CD14-positive monocyte (primary cell): Measurements from ENCODE around the gene FCHO1. TPM values are rescaled to one million over a fixed set of nuclear protein-coding genes. Genes with fewer than 3 reads are reported as not detected.

Experiments
- DNase-seq, 3 donors: peaks; one replicate each; pipeline ENCODE4 v3.0.0-alpha.2; 2011 to 2022
- H2AFZ ChIP-seq: 2 replicates; pipeline ENCODE4 v1.6.0; 2012; ENCODE audit warnings: mild to moderate bottlenecking, low read depth, low read length, inconsistent platforms; ENCODE audit not compliant: insufficient read depth, poor library complexity, severe bottlenecking
- H3K27ac ChIP-seq, 2 donors: 1 replicate in 1 of 2; 2 replicates in 1 of 2; pipeline ENCODE4 v1.5.1; 2012 to 2013; ENCODE audit warnings: low read length in 2 of 2, control low read depth in 1 of 2, inconsistent platforms in 1 of 2, low read depth in 1 of 2, mild to moderate bottlenecking in 1 of 2
- H3K27me3 ChIP-seq, 2 donors: one replicate each; pipeline versions ENCODE4 v1.6.0 to v1.6.1; 2011 to 2013; ENCODE audit warnings: low read length in 2 of 2; ENCODE audit not compliant: control insufficient read depth in 2 of 2, insufficient read depth in 2 of 2
- H3K36me3 ChIP-seq, 2 donors: replicated peaks in 1 of 2; 1 replicate in 1 of 2; 2 replicates in 1 of 2; pipeline versions ENCODE4 v1.5.1 to v1.6.1; 2012 to 2013; ENCODE audit warnings: low read length in 2 of 2, control low read depth in 1 of 2, inconsistent platforms in 1 of 2, mild to moderate bottlenecking in 1 of 2; ENCODE audit not compliant: insufficient read depth in 2 of 2, control insufficient read depth in 1 of 2
- H3K4me1 ChIP-seq, 2 donors: 1 replicate in 1 of 2; 2 replicates in 1 of 2; pipeline versions ENCODE4 v1.5.1 to v1.6.1; 2012 to 2013; ENCODE audit warnings: low read length in 2 of 2, control low read depth in 1 of 2, inconsistent platforms in 1 of 2, mild to moderate bottlenecking in 1 of 2, moderate library complexity in 1 of 2; ENCODE audit not compliant: insufficient read depth in 2 of 2, control insufficient read depth in 1 of 2
- H3K4me2 ChIP-seq: replicated peaks from 2 replicates; pipeline ENCODE3; 2012; ENCODE audit warnings: low read length, moderate library complexity, mild to moderate bottlenecking; ENCODE audit not compliant: poor library complexity, severe bottlenecking; ENCODE audit errors: extremely low read depth
- H3K4me3 ChIP-seq, 3 experiments: fragments of 200-600 bp in 1 of 3; sonication (generic) in 1 of 3; replicated peaks in 1 of 3; 1 replicate in 2 of 3; 2 replicates in 1 of 3; pipeline ENCODE4 v1.5.1; 2011 to 2013; ENCODE audit warnings: low read length in 3 of 3, mild to moderate bottlenecking in 3 of 3, control low read depth in 2 of 3, low read depth in 2 of 3, inconsistent platforms in 1 of 3, moderate library complexity in 1 of 3
- H3K79me2 ChIP-seq: 2 replicates; pipeline ENCODE4 v1.6.0; 2012; ENCODE audit warnings: mild to moderate bottlenecking, control low read depth, inconsistent platforms, low read length, moderate library complexity; ENCODE audit not compliant: insufficient read depth
- H3K9ac ChIP-seq: 2 replicates; pipeline ENCODE4 v1.6.0; 2017; ENCODE audit warnings: low read length, mild to moderate bottlenecking; ENCODE audit not compliant: insufficient read depth, poor library complexity, severe bottlenecking
- H3K9me3 ChIP-seq, 2 donors: replicated peaks in 1 of 2; 1 replicate in 1 of 2; 2 replicates in 1 of 2; pipeline versions ENCODE4 v1.5.1 to v1.6.1; 2012 to 2013; ENCODE audit warnings: low read length in 2 of 2, control low read depth in 1 of 2; ENCODE audit not compliant: control insufficient read depth in 1 of 2, insufficient read depth in 1 of 2
- H4K20me1 ChIP-seq: 2 replicates; pipeline ENCODE4 v1.6.0; 2012; ENCODE audit warnings: mild to moderate bottlenecking, low read length, control low read depth, moderate library complexity; ENCODE audit not compliant: insufficient read depth
- H3K27ac Mint-ChIP-seq, 7 donors: one replicate each; pipeline ENCODE4 v1.8.0; 2020; ENCODE audit warnings: mild to moderate bottlenecking in 7 of 7, mixed read lengths in 7 of 7, moderate library complexity in 6 of 7, inconsistent platforms in 2 of 7
- H3K27me3 Mint-ChIP-seq, 3 donors: one replicate each; pipeline ENCODE4 v1.8.0; 2021 to 2022; ENCODE audit warnings: low read depth in 3 of 3, mild to moderate bottlenecking in 3 of 3, mixed read lengths in 3 of 3, moderate library complexity in 3 of 3, inconsistent platforms in 1 of 3
- H3K36me3 Mint-ChIP-seq, 2 donors: one replicate each; pipeline ENCODE4 v1.8.0; 2020; ENCODE audit warnings: mixed read lengths in 2 of 2, inconsistent platforms in 1 of 2, mild to moderate bottlenecking in 1 of 2
- H3K4me1 Mint-ChIP-seq: one replicate; pipeline ENCODE4 v1.8.0; 2020; ENCODE audit warnings: mild to moderate bottlenecking, mixed read lengths
- H3K4me3 Mint-ChIP-seq, 2 donors: one replicate each; pipeline ENCODE4 v1.8.0; 2020; ENCODE audit warnings: mild to moderate bottlenecking in 2 of 2, mixed read lengths in 2 of 2, moderate library complexity in 1 of 2
- H3K9me3 Mint-ChIP-seq, 7 donors: one replicate each; pipeline ENCODE4 v1.8.0; 2020 to 2022; ENCODE audit warnings: mixed read lengths in 7 of 7, mild to moderate bottlenecking in 6 of 7, moderate library complexity in 6 of 7, inconsistent platforms in 2 of 7
- WGBS: methylation state at CpG from one replicate; pipeline ENCODE4 v1.1.5; 2013; ENCODE audit warnings: missing lambda C conversion rate; ENCODE audit not compliant: insufficient coverage; 5-methylcytosine and 5-hydroxymethylcytosine counted together
- intact Hi-C, 2 donors: fragments of 100-400 bp; cut with micrococcal nuclease; formaldehyde crosslinking; loops; one replicate each; pipeline versions ENCODE4 v1.15.0 to v1.15.1; 2023
- polyA plus RNA-seq, 3 donors: library from polyadenylated mRNA; depleted of rRNA in 1 of 3; unstranded in 2 of 3; stranded (reverse) in 1 of 3; fragments of 300-500 nt in 2 of 3; fragments of >200 nt in 1 of 3; fragmentation: Illumina TruSeq in 2 of 3; gene quantifications; 1 replicate in 2 of 3; 2 replicates in 1 of 3; pipeline ENCODE4 v1.2.3, GENCODE V29; 2012 to 2021
- TF ChIP-seq, protein P1 (sequence below): fragments of 200-600 bp; IDR thresholded peaks from one replicate; pipeline ENCODE4 v1.8.0; 2022; ENCODE audit warnings: antibody characterized with exemption, mild to moderate bottlenecking

The FCHO1 gene
- polyA plus RNA-seq, 3 donors = 11.4 to 32.0 (median 13.4) TPM

DNA sequence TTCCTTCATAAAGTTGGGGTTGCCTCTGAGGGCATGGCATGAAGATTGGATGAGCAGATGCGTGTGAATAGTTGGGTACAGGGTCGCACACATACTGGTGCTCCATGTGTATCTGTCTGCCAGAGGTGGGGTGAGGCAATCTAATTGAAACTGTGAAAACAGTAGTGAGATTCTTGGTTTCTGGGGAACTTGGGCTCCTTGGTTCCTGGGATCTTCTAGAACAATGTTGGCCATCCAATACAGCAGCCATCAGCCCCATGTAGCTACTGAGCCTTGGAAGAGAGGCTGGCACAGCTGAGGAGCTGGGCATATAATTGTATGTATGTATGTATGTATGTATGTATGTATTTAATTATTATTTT lies 616 bp downstream of the FCHO1 start:
- peaks cover 0 to 2% (median 1%) of the 10 kb centered on the region in 3 donors for H3K27me3 Mint-ChIP-seq
- H3K9me3 Mint-ChIP-seq = no peaks in the 10 kb centered on the region
- peak overlapping the region; percentile 95 to 99 (median 97) for H3K27ac Mint-ChIP-seq
- no peaks in the 10 kb centered on the region for H3K9me3 ChIP-seq
- H2AFZ ChIP-seq = peak overlapping the region; percentile 87
- peak overlapping the region; percentile 89 for H3K4me2 ChIP-seq
- H3K4me1 Mint-ChIP-seq = peaks cover 65% of the 10 kb centered on the region
- H3K4me1 ChIP-seq = peaks cover 79 to 90% of the 10 kb centered on the region in 2 donors
- H3K27ac ChIP-seq = peak overlapping the region; percentile 90 to 95
- peak in 2 of 3 donors; percentile 32 to 57 for DNase-seq
- WGBS = 0% methylated on average over 2 of the region's 2 CpGs
- H3K27me3 ChIP-seq = no peaks in the 10 kb centered on the region
- peak overlapping the region; percentile 83 for H3K9ac ChIP-seq
- H3K79me2 ChIP-seq = peaks cover 70% of the 10 kb centered on the region
- peaks cover 8% of the 10 kb centered on the region for H4K20me1 ChIP-seq
- TF ChIP-seq, protein P1, sequence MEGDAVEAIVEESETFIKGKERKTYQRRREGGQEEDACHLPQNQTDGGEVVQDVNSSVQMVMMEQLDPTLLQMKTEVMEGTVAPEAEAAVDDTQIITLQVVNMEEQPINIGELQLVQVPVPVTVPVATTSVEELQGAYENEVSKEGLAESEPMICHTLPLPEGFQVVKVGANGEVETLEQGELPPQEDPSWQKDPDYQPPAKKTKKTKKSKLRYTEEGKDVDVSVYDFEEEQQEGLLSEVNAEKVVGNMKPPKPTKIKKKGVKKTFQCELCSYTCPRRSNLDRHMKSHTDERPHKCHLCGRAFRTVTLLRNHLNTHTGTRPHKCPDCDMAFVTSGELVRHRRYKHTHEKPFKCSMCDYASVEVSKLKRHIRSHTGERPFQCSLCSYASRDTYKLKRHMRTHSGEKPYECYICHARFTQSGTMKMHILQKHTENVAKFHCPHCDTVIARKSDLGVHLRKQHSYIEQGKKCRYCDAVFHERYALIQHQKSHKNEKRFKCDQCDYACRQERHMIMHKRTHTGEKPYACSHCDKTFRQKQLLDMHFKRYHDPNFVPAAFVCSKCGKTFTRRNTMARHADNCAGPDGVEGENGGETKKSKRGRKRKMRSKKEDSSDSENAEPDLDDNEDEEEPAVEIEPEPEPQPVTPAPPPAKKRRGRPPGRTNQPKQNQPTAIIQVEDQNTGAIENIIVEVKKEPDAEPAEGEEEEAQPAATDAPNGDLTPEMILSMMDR = no peak
- intact Hi-C loops = loop anchor here in 1 of 2 donors (2.0 kb wide), 1 partner anchor 13 kb away; no protein-coding TSS in a partner anchor
- H3K4me3 ChIP-seq = peak overlapping the region; percentile 25 to 79 (median 48)
- peak overlapping the region; percentile 80 to 97 for H3K4me3 Mint-ChIP-seq
- peaks cover 23 to 31% of the 10 kb centered on the region in 2 donors for H3K36me3 Mint-ChIP-seq
- peaks cover 10 to 21% of the 10 kb centered on the region in 2 donors for H3K36me3 ChIP-seq

DNA sequence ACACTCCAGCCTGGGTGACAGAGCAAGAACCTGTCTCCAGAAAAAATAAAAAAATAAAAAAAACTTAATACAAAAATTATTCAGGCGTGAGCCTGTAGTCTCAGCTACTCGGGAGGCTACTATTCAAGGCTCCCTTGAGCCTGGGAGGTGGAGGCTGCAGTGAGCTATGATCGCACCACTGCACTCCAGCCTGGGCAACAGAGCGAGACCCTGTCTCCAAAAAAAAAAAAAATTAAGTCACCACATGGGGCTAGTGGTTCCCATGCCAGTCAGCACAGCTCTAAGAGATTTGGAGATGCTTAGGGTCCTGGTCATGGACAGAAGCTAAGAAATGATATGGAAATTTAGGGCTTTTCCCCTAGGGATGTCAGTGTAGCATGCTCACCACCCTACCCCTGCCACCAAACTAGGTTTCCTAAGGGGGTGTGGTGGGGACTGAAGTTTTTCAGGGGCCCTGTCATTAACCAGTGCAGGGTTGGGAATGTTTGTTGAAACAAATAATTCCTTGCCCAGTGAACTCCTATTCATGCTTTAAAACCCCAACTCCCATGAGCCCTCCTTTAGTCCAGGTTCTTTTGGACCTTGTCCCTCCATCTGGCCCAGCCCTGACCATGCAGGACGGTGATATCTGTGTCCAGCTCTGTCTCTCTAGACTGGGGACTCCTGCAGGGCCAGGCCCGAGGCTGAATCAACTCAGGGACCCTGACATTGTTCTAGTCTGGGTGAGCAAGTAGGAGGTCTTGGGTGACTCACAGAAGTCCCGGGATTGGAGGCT lies 1.8 kb downstream of the FCHO1 start:
- no peak overlapping the region for H2AFZ ChIP-seq
- DNase-seq = no peak

More for the DNA sequence above, 1.8 kb downstream of the FCHO1 start:
- 100% methylated on average over 1 of the region's 7 CpGs for WGBS
- no peak overlapping the region for H3K4me2 ChIP-seq
- H3K36me3 ChIP-seq = peaks cover 14 to 29% of the 10 kb centered on the region in 2 donors
- peaks cover 66% of the 10 kb centered on the region for H3K79me2 ChIP-seq
- peaks cover 8% of the 10 kb centered on the region for H4K20me1 ChIP-seq
- no peaks in the 10 kb centered on the region for H3K9me3 ChIP-seq
- Mint-ChIP-seq H3K27me3 (peaks cover 0 to 2% (median 1%) of the 10 kb centered on the region in 3 donors), H3K36me3 (peaks cover 30 to 41% of the 10 kb centered on the region in 2 donors), H3K4me1 (peaks cover 64% of the 10 kb centered on the region), H3K9me3 (no peaks in the 10 kb centered on the region), H3K27ac (peak overlapping the region in 3 of 7 donors; percentile 43 to 81 (median 51)), H3K4me3 (no peak overlapping the region)
- peaks cover 72 to 81% of the 10 kb centered on the region in 2 donors for H3K4me1 ChIP-seq
- intact Hi-C loops = no loop called here
- TF ChIP-seq, protein P1 = no peak
- no peaks in the 10 kb centered on the region for H3K27me3 ChIP-seq
- H3K27ac ChIP-seq = no peak overlapping the region
- H3K9ac ChIP-seq = no peak overlapping the region
- H3K4me3 ChIP-seq = no peak overlapping the region
